Measurements from ENCODE around the gene DAND5.

Gene DAND5

DNA sequence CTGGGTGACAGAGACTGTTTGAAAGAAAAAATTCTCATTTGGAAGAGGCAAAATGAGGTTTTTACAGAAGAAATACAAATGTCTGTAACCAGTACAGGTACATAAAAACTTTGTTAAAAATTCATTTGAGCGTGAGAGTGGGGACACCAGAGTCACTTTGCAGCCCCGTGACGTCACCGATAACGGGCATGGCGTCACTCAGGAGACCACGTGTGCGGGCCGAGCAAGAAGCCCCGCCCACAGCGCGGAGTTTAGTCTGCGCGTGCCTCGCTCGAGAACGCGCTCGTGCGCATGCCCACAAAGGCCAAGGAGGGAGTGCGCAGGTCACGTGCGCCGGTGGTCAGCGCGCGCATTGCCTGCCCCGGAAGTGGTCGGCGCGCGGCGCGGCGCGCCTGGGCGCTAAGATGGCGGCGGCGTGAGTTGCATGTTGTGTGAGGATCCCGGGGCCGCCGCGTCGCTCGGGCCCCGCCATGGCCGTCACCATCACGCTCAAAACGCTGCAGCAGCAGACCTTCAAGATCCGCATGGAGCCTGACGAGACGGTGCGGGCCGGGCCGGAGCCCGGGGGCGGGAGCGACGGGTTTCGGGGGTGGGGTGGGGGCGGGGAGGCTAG is 23.8 kb upstream of the DAND5 start, which contains the start of gene RAD23A:
Gene RAD23A (plus strand): TSS at position 384 of the 613 bp plus-strand sequence. CDS start 87 bp downstream, at position 471.
- H3K9me3 ChIP-seq (ENCODE audit: severe bottlenecking): no peaks in the 10 kb centered on the region
- ATAC-seq (ENCODE audit: low read depth) (peak; percentile 64), DNase-seq (ENCODE audit: low spot score) (peak; percentile 98)
- H3K27ac ChIP-seq (ENCODE audit: poor library complexity, severe bottlenecking): peak within 1 kb of the TSS; percentile 88
- peak within 1 kb of the TSS; percentile 46 for H3K4me3 ChIP-seq (ENCODE audit: severe bottlenecking)
- peaks cover 14% of the 10 kb centered on the region for H3K4me1 ChIP-seq (ENCODE audit: insufficient read depth, poor library complexity, severe bottlenecking)
- TF ChIP-seq, protein P1, sequence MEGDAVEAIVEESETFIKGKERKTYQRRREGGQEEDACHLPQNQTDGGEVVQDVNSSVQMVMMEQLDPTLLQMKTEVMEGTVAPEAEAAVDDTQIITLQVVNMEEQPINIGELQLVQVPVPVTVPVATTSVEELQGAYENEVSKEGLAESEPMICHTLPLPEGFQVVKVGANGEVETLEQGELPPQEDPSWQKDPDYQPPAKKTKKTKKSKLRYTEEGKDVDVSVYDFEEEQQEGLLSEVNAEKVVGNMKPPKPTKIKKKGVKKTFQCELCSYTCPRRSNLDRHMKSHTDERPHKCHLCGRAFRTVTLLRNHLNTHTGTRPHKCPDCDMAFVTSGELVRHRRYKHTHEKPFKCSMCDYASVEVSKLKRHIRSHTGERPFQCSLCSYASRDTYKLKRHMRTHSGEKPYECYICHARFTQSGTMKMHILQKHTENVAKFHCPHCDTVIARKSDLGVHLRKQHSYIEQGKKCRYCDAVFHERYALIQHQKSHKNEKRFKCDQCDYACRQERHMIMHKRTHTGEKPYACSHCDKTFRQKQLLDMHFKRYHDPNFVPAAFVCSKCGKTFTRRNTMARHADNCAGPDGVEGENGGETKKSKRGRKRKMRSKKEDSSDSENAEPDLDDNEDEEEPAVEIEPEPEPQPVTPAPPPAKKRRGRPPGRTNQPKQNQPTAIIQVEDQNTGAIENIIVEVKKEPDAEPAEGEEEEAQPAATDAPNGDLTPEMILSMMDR (IDR thresholded peaks at IDR 0.05; ENCODE audit: poor library complexity, severe bottlenecking): no peak
- peaks cover 88% of the 10 kb centered on the region for H3K36me3 ChIP-seq (ENCODE audit: low read depth)
- no peaks in the 10 kb centered on the region for H3K27me3 ChIP-seq (ENCODE audit: insufficient read depth, poor library complexity, severe bottlenecking)

DNA sequence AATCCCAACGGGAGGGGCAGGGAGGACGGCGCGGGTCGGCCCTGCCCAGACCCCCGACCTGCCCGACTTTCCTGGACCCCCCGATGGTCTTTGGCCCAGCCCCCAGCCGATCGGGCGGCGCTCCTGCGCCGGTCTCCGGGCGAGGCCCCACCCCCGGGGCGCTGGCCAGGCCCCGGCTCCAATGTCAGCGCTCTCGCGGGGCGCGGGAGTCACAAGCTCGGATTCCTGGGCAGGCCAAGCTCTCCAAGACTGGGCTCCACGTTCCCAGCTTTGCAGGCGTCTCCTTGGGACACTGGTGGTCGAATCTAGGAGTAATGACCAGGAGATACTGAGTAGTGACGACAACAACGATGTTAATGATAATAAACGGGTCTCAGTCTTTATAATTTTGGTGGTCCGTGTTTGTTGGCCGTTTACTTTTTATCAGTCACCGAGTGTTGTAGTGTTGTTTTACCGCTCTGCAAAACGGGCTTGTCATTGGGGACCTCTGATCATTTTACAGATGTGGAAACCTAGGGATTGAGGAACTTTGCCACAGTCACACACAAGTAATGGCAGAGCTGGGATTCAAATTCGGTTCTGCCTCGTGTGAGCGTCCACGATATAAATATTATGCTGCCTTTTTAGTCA is 23.2 kb upstream of the DAND5 start:
- peak overlapping the region; percentile 88 for H3K27ac ChIP-seq (ENCODE audit: poor library complexity, severe bottlenecking)
- no peaks in the 10 kb centered on the region for H3K9me3 ChIP-seq (ENCODE audit: severe bottlenecking)
- peak overlapping the region; percentile 46 for H3K4me3 ChIP-seq (ENCODE audit: severe bottlenecking)
- TF ChIP-seq, protein P1 (IDR thresholded peaks at IDR 0.05; ENCODE audit: poor library complexity, severe bottlenecking): no peak
- ATAC-seq (ENCODE audit: low read depth) (peak; percentile 75), DNase-seq (ENCODE audit: low spot score) (peak; percentile 80)
- H3K4me1 ChIP-seq (ENCODE audit: insufficient read depth, poor library complexity, severe bottlenecking): peaks cover 9% of the 10 kb centered on the region
- H3K36me3 ChIP-seq (ENCODE audit: low read depth): peaks cover 87% of the 10 kb centered on the region
- no peaks in the 10 kb centered on the region for H3K27me3 ChIP-seq (ENCODE audit: insufficient read depth, poor library complexity, severe bottlenecking)

DNA sequence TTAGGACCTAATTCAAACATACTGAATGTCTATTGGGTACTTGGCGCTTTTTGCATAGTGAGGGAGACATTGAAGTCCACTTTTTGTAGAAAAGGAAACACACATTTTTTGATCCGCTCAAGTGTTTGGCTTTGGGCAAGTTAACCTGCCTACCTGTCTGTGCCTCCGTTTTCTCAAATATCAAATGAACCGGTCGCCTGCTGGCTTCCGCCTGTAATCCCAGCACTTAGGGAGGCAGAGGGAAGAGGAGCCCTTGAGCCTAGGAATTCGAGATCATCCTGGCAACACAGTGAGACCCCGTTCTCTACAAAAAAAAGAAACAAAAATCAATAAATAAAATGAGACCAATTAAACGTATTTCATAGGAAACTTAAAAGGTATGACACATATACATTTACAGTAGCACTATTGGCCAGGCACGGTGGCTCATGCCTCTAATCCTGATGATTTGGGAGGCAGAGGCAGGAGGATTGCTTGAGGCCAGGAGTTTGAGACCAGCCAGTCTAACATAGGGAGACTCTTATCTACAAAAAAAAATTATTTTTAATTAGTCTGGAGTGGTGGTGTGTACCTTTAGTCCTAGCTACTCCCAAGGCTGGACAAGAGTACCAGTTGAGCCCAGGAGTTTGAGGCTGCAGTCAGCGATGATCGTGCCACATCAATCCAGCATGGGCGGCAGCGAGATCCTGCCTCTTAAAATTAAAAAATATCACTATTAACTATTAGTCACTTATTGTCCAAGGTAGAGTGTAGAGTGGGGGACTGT is 22.5 kb upstream of the DAND5 start:
- Histone ChIP-seq H3K4me3 (ENCODE audit: severe bottlenecking) (peak overlapping the region; percentile 46), H3K27ac (ENCODE audit: poor library complexity, severe bottlenecking) (peak overlapping the region; percentile 88), H3K4me1 (ENCODE audit: insufficient read depth, poor library complexity, severe bottlenecking) (peaks cover 9% of the 10 kb centered on the region), H3K9me3 (ENCODE audit: severe bottlenecking) (no peaks in the 10 kb centered on the region), H3K27me3 (ENCODE audit: insufficient read depth, poor library complexity, severe bottlenecking) (no peaks in the 10 kb centered on the region), H3K36me3 (ENCODE audit: low read depth) (peaks cover 87% of the 10 kb centered on the region)
- DNase-seq (ENCODE audit: low spot score) (no peak), ATAC-seq (ENCODE audit: low read depth) (no peak)
- TF ChIP-seq, protein P1 (IDR thresholded peaks at IDR 0.05; ENCODE audit: poor library complexity, severe bottlenecking): no peak

DNA sequence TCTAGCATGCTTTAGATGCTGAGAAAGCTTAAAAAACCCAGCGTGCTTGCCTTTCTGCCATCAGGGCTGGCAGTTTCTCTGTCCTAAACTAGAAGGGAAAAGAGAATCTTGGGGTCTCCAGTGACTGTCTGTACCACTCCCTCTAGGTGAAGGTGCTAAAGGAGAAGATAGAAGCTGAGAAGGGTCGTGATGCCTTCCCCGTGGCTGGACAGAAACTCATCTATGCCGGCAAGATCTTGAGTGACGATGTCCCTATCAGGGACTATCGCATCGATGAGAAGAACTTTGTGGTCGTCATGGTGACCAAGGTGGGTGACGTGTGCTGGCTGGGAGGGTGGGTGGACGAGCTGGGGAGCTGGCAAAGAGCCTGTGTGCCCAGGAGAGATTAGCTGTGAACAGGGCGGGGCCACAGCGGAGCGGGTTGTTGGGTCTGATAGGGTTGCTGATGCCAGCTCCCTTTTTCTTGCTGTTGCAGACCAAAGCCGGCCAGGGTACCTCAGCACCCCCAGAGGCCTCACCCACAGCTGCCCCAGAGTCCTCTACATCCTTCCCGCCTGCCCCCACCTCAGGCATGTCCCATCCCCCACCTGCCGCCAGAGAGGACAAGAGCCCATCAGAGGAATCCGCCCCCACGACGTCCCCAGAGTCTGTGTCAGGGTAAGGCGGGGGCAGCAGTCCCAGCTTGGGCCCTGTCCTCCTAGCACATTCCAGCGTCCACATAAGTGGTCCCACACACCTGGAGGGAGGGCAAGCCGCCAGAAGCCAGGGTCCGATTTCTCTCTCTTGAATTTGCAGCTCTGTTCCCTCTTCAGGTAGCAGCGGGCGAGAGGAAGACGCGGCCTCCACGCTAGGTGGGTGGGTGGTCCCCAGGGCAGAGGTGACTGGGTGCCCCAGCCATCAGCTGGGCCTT is 21.4 kb upstream of the DAND5 start:
- Histone ChIP-seq H3K36me3 (ENCODE audit: low read depth) (peaks cover 87% of the 10 kb centered on the region), H3K4me3 (ENCODE audit: severe bottlenecking) (no peak overlapping the region), H3K4me1 (ENCODE audit: insufficient read depth, poor library complexity, severe bottlenecking) (peaks cover 12% of the 10 kb centered on the region)

More for the DNA sequence above, 21.4 kb upstream of the DAND5 start:
- TF ChIP-seq, protein P1 (IDR thresholded peaks at IDR 0.05; ENCODE audit: poor library complexity, severe bottlenecking): no peak
- DNase-seq (ENCODE audit: low spot score) (no peak), ATAC-seq (ENCODE audit: low read depth) (no peak)
- H3K27ac ChIP-seq (ENCODE audit: poor library complexity, severe bottlenecking): no peak overlapping the region
- H3K27me3 ChIP-seq (ENCODE audit: insufficient read depth, poor library complexity, severe bottlenecking): no peaks in the 10 kb centered on the region
- no peaks in the 10 kb centered on the region for H3K9me3 ChIP-seq (ENCODE audit: severe bottlenecking)
